ENCODE measurements around the gene FGF1.

The FGF1 gene

DNA sequence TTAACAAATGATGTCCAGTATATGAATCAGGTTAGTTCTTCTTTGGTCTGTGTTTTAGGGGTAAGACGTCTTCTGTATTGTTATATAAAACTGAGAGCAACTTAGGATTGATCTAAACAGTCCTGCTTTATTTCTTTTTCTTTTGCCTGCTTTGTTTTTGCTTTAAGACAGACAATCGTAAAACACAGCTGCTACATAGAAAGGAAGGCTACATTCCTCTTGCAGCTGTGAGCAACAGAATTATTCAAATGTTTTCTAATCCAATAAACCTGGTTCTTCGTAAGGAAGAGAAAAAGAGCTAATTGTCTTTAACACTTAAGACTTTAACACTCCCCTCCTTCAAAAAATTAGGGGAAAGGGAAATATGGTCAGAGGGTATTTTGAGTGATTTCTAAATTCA is 14.6 kb downstream of the FGF1 start:
- TF ChIP-seq POLR2A (IDR thresholded peaks at IDR 0.05; ENCODE audit: low read length) (no peak), GATA1 (IDR thresholded peaks at IDR 0.05; ENCODE audit: low read depth, low read length) (no peak)
- DNase-seq = no peak

DNA sequence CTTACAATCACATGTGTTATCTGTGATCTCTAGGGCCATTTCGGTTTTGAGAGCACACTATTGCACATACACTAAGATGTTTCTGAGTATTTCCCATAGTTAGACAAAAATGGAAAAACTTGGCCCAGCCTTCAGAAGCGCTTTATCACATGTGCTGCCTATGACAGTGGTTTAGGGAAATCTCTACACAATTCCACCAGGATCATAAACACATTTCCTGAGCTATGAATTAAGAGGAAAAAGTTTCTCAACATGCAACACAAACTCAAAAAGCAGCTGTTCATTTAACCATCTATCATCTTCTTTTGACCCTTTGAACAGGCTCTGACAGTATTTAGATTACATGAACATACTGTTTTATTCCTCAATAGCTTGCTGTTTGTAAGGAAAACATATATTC is 15.1 kb downstream of the FGF1 start:
- no peak for DNase-seq
- TF ChIP-seq GATA1 (IDR thresholded peaks at IDR 0.05; ENCODE audit: low read depth, low read length) = no peak
- TF ChIP-seq POLR2A (IDR thresholded peaks at IDR 0.05; ENCODE audit: low read length) = no peak

DNA sequence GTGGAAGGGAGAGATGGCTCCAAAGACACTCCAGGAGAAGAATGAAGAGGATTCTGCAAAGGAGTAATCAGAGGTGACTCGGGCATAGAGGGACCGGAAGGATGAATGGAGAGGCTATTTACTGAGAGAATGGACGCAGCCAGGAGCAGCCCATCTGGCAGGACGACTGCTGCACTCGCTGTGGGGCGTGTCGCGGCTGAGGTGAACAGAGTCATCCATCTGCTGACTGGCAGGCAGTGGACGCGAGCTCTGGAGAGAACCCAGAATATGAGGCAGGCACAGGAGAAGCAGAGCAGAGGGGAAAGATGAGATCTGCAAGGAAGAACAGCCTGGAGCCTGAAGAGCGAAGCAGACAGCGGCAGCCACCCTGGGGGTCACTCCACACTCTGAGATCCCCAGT is 16.4 kb downstream of the FGF1 start:
- DNase-seq = no peak
- TF ChIP-seq POLR2A (IDR thresholded peaks at IDR 0.05; ENCODE audit: low read length) (no peak), GATA1 (IDR thresholded peaks at IDR 0.05; ENCODE audit: low read depth, low read length) (no peak)

DNA sequence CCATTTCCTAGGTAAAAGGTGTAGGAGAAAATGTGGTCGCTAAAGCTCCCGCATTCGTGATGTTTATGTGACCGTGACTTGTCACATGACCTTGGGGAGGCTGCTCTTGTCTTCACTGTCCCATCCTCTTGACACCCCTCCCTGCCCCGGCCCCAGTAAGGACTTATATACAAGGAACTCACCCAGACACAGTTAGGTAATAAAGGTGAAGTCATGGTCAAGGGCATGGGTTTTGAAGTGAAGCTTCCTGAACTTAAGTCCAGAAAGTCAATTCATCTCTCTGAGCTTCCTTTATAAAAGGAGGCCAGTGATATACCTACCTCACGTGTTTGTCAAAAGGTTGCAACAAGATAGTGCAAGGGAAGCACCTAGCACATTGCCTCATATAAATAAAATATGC is 17.6 kb downstream of the FGF1 start:
- TF ChIP-seq GATA1 (IDR thresholded peaks at IDR 0.05; ENCODE audit: low read depth, low read length) (no peak), POLR2A (IDR thresholded peaks at IDR 0.05; ENCODE audit: low read length) (no peak)
- DNase-seq = no peak

DNA sequence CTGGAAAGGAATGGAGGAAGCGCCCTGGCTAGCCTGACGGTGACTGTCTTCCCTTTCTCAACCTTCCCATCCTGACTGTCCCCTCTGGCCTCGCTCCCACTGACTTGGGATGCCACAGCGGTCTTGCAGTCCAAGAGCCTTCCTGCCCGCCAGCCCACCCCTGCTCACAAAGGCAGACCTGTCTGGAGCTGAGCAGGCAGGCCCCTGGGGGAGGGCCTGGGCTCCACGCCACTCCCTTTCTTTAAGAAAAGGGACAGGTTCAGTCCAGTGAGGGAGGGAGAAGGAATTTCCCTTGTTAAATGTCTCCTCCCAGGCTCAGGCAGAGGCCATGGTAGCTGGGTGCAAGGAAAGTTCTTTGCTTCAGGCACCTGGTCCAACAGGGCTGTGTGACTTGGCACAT is 18.1 kb downstream of the FGF1 start:
- no peak for DNase-seq
- no peak for TF ChIP-seq GATA1 (IDR thresholded peaks at IDR 0.05; ENCODE audit: low read depth, low read length)
- no peak for TF ChIP-seq POLR2A (IDR thresholded peaks at IDR 0.05; ENCODE audit: low read length)

DNA sequence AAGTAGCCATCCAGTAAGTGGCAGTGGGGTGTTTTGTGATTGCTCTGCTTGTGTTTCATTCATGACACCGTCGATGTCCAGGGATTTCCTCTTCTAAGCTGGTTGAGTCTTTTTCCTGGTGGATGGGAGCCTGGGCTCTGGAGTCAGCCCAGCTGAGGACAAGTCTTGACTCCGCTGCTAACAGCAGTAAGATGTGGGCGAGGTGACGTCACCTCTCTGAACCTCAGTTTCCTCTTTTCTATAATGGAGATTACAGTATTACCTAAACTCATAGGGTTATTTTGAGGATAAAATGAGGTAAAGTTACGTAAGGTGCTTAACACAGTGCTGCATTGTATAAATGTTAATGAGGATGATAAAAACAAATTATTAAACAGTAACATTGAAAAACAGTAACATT is 21.3 kb downstream of the FGF1 start:
- TF ChIP-seq GATA1 (IDR thresholded peaks at IDR 0.05; ENCODE audit: low read depth, low read length) (no peak), POLR2A (IDR thresholded peaks at IDR 0.05; ENCODE audit: low read length) (no peak)
- no peak for DNase-seq

DNA sequence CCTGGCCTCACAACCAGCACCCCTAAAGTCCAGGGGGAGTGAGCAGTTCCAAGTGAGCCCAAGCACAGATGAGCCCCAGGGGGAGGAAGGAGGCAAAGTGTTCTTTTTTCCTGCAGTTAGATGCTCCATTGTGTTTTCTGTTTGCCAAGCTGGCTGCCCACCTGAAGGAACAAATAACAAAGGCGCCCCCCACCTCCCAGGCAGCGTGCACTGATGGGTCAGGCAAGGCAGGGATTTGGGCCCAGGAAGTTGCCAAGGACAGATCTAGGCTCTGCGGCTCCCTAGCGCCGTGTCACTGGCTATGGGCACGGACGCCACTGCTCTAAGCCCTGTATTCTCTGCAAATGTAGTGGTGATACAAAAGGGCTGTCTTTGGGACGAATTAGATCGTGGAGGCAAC is 21.8 kb downstream of the FGF1 start:
- TF ChIP-seq POLR2A (IDR thresholded peaks at IDR 0.05; ENCODE audit: low read length) (no peak), GATA1 (IDR thresholded peaks at IDR 0.05; ENCODE audit: low read depth, low read length) (no peak)
- DNase-seq = no peak

DNA sequence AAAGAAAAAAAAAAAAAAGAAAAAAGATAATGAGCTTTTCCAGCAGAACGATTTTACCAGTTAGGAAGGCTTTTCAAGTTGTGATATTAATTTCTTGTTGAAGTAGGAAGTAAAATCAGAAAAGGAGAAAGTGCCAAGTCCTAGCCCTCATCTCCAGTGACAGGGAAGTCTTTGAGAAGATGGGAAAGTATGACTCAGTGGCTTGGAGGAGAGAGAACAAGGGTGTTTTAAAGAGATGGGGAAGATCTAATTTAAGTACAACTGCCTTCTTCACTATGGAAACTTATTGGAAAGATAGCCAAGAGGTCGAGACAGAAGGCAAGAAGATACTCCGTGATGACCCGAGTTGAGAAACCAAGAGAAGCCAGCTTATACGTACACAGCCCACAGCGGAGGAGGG is 22.6 kb downstream of the FGF1 start:
- no peak for DNase-seq
- TF ChIP-seq POLR2A (IDR thresholded peaks at IDR 0.05; ENCODE audit: low read length) (no peak), GATA1 (IDR thresholded peaks at IDR 0.05; ENCODE audit: low read depth, low read length) (no peak)

DNA sequence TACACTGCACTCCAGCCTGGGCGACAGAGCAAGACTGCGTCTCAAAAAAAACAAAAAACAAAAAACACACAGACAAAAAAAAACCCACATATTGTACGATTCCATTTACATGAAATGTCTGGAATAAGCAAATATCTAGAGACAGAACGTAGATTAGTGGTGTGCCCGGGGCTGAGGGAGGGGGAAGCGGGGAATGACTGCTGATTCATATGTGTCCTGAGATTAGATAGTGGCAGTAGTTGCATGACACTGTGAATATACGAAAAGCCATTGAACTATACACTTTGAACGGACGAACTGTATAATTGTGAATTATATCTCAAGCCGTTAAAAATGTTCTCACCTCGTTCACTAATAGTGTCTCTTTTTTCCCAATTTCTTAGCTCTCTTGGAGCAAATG is 23.9 kb downstream of the FGF1 start:
- DNase-seq = no peak
- TF ChIP-seq POLR2A (IDR thresholded peaks at IDR 0.05; ENCODE audit: low read length) = no peak
- TF ChIP-seq GATA1 (IDR thresholded peaks at IDR 0.05; ENCODE audit: low read depth, low read length) = no peak

DNA sequence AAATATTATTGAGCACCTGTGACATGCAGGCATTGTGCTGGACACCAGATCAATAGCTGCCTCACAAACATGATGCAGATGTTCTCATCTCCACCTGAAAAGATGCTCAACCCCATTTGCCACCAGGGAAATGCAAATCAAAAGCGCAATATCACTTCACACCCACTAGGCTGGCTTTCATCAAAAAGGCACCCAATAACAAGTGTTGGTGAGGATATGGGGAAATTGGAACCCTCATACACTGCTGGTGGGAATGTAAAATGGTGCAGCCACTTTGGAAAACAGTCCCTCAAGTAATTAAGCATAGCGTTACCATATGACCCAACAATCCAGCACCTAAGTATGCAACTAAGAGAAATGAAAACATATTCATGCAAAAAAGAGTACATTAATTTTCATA is 24.7 kb downstream of the FGF1 start:
- DNase-seq = no peak
- TF ChIP-seq GATA1 (IDR thresholded peaks at IDR 0.05; ENCODE audit: low read depth, low read length) (no peak), POLR2A (IDR thresholded peaks at IDR 0.05; ENCODE audit: low read length) (no peak)

DNA sequence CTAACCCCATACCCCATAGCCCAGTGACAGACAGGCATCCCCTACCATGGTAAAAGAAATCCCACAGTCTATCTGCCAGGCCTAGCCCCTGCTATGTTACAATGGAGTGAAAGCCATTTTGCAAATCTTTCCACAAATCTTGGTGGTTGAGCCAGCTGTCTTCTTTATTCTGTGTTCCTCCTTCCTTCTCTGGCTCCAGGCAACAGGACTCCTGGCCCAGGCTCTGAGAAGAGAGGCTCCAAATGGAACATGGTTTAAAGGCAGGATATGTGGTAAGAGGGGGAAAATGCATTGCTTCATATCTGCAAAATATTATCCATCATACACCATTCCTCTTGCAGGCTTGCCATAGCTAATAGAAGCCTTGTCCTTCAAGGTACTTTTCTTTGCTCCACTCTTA is 25.2 kb downstream of the FGF1 start:
- DNase-seq = no peak
- no peak for TF ChIP-seq POLR2A (IDR thresholded peaks at IDR 0.05; ENCODE audit: low read length)
- no peak for TF ChIP-seq GATA1 (IDR thresholded peaks at IDR 0.05; ENCODE audit: low read depth, low read length)

DNA sequence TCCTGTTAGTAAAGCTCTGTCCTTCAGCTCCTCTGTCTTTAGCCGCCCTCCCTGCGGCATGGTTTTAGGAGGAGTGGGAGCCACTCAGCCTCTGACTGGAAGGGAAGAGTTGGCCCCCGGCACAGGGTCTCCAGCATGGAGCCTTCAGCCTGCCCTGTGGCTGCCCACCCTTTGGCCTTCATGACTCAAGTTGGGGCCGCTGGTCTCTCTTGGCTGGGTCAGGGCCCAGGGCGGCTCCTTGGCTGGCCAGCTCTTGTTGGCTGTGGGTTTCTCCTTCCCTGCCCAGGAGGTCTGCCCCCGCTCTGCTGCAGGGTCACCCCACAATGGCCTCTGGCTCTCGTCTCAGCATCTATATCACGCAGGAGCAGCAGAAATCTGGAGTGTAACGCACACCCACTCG is 25.7 kb downstream of the FGF1 start:
- no peak for DNase-seq
- TF ChIP-seq POLR2A (IDR thresholded peaks at IDR 0.05; ENCODE audit: low read length) (no peak), GATA1 (IDR thresholded peaks at IDR 0.05; ENCODE audit: low read depth, low read length) (no peak)

DNA sequence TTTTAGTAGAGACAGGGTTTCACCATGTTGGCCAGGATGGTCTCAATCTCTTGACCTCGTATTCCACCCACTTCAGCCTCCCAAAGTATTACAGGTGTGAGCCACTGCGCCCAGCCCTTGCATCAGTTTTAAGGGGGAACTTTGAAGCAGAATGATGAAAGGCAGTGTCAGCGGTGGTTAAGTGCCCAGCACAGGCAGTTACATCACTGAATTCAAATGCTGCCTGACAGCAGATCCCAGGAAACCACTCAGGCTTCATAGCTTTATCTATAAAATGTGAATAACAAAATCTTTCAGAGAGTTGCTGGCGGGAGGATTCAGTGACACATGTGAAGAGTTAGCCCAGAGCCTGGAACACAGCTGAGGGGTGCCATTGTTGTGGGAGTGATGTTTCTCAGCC is 26.5 kb downstream of the FGF1 start:
- TF ChIP-seq POLR2A (IDR thresholded peaks at IDR 0.05; ENCODE audit: low read length) = no peak
- TF ChIP-seq GATA1 (IDR thresholded peaks at IDR 0.05; ENCODE audit: low read depth, low read length) = no peak

DNA sequence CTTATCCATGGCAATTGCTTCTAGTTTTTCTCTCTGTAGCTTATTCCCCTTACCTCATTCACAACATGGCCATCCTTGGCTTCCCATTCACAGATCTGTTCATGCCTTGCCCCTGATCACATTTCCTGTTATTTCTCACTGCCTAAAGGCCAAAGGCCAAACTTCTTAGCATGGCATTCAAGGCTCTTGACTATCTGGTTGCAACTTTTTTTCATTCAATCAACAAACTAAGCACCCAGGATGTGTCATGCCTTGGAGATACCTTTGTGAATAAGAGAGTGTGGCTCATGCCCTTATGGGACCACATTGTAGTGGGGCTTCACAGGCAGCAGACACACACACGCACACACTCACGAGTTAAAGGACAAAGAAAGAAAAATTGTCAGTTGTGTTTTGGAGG is 27.6 kb downstream of the FGF1 start:
- no peak for TF ChIP-seq POLR2A (IDR thresholded peaks at IDR 0.05; ENCODE audit: low read length)
- TF ChIP-seq GATA1 (IDR thresholded peaks at IDR 0.05; ENCODE audit: low read depth, low read length) = no peak
- no peak for DNase-seq

More for the DNA sequence above, 26.5 kb downstream of the FGF1 start:
- no peak for DNase-seq

DNA sequence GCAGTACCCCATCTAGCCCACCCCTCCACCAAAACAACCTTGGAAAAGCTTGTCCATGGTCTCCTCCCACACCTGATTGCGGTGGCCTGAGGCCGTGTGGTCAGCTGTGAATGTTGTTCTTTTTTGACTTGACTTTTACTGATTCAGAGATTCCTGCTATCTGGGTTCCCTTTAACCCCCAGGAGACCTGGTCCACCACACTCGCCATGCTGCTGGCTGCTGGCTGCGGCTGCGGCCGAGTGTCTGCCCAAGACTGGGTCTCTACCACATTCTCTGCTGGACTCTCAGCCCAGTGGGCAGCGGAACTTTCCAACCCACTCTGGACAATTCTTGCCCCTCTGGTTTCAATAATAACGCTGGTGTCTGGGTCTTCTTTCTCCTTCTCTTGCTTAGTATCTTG is 28.4 kb downstream of the FGF1 start:
- TF ChIP-seq GATA1 (IDR thresholded peaks at IDR 0.05; ENCODE audit: low read depth, low read length) (no peak), POLR2A (IDR thresholded peaks at IDR 0.05; ENCODE audit: low read length) (no peak)

More for the DNA sequence above, 28.4 kb downstream of the FGF1 start:
- DNase-seq = no peak

Measured in erythroblast (primary cell).